Measurements from ENCODE around the gene TCERG1L.

TCERG1L gene

GRCh38 chr10:131093795-131094366, 217.6 kb downstream of the TCERG1L start:
- FAIRE-seq: no peak

GRCh38 chr10:131093346-131093745, 218.2 kb downstream of the TCERG1L start:
- no peak for FAIRE-seq

GRCh38 chr10:131092876-131093275, 218.6 kb downstream of the TCERG1L start:
- no peak for FAIRE-seq

- FAIRE-seq: no peak
These were observed 219.1 kb downstream of the TCERG1L start for GRCh38 chr10:131092386-131092785.

DNA sequence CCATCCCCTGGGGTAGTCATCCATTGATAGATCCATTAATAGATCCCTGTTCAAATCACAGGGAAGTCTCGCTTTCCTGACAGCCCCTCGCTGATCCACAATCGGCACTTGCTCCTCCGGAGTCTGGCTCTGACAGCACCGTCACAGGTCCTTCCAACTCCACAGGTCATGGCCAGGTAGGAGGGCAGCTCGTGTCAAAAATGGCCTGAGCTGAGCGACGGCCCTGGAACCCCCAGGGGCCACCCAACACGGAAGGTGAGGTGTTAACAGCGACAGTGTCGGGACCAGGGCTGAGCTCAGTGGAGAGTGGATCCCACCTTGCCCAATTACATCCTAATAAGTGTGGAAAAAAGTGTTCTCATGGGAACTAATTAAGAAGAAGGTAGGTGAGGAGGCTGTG, 219.8 kb downstream of the TCERG1L start:
- no peak for FAIRE-seq

DNA sequence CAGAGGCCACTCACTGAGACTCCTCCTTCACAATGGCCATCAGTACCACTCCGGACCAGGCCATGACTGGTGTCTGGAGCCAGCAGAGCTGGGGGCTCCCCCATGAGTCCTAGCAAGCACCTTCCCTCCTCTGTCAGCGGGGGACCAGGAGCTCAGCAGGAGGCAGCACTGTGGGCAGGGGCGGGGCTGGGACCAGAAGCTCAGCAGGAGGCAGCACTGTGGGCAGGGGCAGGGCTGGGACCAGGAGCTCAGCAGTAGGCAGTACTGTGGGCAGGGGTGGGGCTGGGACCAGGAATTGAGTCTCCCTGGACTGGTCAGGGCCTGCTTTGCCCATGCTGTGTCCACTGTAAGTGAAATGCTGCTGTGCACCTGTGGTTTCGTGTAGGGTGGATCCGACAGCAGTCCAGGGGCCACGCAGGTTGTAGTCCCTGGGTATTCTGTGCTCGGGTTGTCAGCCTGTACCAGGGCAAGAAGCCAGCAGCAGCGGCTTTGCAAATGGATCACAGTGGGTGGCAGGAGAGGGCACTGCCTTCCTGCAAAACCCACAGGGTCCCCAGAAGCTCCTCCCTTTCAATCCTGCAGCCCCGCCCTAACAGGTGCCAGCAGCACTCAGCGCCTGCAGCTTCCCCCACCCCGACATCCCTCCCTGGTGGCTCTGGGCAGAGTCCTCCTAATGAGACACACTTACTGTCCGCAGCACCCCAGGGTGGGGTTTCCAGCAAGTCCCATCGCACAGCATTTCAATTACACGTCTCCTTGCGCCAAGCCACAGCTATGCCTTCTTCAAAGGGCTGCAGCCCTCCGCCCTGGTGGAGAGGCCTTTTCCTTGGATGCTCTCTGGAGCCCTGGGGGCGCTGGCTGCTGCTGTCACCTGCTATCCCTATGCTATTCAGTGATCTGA, 220.5 kb downstream of the TCERG1L start:
- FAIRE-seq: no peak

DNA sequence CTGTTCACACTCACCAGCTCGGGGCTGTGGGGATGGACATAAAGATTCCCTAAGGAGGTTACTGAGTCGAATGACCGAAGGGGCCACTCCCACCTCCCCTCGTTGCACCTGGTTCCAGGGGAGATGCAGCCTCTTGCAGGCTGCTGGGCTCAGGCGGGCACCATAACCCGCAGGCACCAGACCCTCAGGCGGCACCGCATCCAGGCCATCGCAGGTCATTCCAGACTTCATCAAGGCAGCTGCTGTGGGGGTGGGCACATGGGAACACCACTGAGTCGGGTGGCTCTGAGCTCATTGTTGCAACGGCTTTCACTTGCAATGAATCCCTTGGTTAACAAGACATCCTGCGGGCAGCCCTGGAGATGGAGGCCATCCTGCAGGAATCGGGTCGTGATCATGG, 221.7 kb downstream of the TCERG1L start:
- FAIRE-seq: no peak

DNA sequence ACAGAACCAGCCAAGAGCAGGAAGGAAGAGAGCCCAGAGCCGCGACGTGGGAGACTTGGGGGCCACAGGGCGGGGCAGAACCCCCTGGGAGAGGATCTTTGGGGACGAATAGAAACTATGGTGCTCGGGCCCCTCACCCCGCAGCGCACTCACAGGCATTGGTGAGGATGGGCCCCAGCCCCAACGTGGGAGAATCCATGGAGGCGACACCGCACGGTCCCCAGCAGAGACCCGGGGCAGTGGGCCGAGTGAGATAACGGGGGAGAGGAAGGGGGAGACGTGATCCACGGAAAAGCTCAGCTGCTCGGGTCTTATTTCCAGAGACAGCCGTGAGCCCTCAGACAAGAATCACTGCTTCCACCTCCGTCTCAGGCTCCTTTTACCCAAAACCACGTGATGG, 222.4 kb downstream of the TCERG1L start:
- FAIRE-seq: no peak

DNA sequence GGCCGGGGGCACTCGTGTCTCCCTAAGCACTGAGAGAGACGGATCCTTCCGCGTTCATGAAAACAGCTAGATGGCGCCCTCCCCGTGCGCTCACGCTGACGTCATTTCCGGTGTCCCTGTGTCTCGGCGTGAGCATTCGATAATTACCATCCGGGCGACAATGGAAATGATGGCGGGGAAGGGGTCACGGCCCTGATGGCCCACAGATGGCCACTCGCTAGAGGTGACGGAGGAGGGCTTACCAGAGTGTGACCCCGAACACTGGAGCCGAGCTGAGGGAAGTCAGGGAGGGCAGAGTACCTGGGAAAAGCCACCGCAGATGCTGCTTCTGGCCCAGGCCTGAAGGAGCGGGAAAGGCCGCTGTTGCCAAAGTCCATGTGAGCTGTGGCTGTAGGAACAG, 222.9 kb downstream of the TCERG1L start:
- FAIRE-seq: no peak

- FAIRE-seq: no peak
These were observed 223.9 kb downstream of the TCERG1L start for GRCh38 chr10:131087464-131088215.

- no peak for FAIRE-seq
These were observed 225.0 kb downstream of the TCERG1L start for GRCh38 chr10:131086511-131086910.

GRCh38 chr10:131086094-131086493, 225.4 kb downstream of the TCERG1L start:
- no peak for FAIRE-seq

DNA sequence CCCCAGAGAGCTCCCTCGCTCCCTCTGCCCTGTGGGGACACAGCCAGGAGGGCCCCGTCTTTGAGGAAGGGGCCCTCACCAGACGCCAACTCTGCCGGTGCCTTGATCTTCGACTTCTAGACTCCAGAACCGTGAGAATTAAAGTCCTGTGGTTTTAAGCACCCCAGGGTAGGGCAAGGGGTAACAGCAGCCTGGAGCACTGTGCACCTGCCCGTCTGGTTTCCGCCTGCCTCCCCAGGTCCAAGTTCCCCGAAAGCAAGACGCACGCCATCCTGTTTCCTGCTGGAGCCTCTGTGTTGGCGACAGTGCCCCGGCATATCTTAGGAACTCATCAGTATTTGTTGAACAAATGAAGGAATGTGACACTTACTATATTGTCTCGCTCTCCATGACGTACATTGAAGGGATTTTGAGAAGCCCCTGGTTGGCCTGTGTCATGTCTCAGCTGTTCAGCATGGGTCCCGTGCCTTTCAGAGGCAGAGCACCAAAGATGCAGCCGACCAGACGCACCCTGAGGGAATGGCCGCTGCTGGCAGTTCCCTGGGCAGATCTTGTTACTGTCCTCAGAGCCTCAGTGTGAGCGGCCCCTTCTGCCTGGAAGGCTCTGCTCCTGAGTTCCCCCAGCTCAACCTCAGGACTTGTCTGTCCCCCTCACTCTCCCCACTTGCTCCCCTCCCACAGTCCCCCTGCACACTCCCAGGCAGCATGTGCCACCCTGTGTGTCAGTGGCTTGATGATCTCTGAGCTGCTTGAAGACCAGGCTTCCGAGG, 226.2 kb downstream of the TCERG1L start:
- FAIRE-seq: no peak

DNA sequence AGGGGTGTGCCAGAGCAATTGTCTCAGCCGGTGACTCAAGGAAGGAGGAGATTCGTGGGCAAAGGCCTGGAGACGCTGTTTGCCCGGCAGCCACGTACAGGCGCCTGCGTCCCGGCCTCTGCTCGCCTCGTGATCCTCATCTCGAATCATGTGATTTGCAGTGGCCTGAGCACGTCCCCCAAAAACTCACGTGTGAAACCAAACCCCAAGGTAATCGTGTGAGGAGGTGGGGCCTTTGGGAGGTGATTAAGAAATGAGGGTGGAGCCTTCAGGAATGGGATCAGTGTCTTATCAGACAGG, 226.8 kb downstream of the TCERG1L start:
- FAIRE-seq: no peak

DNA sequence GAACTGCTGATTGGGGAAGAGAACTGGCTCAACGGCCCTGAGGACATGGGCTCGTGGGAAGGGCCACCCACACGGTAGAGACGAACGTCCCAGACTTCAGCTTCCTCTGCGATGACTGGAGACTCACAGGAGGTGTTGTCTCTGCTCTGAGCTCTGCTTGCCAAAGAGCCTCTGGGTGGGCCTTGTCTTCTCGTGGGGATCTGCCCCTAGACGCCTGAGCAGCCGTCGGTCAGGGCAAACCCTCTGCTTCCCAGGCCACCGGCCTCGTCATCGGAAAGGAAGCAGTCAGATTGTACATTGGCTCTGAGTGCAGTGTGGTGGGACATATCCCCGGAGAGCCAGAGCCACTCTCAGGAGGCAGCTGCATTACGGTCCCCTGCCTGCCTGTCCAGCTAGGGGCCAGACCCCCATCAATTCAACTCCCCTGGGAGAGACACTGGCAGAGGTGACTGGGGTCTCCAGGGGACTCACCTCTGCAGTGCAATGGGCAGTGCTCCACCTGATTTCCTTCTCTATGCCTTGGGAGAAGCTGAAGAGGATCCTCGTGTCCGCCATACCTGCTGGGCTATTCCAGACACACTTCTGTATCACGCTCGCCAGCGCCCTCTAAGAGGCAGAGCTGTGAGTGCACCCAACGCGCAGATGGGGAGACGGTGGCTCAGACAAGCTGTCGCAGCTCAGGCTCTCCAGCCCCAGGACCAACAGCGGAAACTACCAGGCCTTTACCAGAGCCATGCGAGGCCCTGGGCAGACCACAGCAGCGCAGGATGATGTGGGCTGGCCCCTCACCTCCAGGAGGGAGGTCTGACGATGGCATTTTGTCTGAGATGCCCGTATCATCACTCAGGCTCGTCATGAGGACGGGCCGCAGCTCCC, 227.4 kb downstream of the TCERG1L start:
- no peak for FAIRE-seq

GRCh38 chr10:131082991-131083481, 228.5 kb downstream of the TCERG1L start:
- FAIRE-seq: no peak

DNA sequence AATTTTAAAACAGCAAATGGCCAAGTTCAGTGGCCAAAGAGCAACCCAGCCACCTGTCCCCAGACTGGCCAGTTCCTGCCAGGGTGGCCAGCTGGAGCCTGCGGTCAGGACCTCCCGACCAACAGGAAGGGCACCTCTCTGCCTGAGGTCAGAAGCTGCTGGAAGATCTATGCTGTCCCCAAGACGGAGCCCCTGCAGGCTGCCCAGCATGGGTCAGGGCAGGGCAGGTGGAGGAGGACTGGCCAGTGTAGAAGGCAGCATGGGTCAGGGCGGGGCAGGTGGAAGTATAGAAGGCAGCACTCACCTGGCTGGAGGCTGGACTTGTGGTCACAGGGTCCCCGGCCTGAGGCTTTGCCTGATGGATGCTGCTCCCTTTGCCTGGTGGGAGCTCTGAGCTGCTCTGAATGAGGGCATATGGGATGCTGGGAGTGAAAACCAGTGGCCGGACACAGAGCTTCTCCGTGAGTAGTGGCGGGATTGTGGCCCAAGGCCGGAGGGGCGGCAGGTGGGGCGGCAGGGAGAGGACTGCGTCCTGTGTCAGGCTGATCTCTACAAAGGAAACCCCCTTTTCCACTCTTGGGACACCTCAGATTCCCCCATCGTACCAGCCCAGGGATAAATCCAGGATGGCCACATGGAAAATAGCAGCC, 229.2 kb downstream of the TCERG1L start:
- FAIRE-seq: no peak

- no peak for FAIRE-seq
These were observed 229.7 kb downstream of the TCERG1L start for GRCh38 chr10:131081786-131082185.

DNA sequence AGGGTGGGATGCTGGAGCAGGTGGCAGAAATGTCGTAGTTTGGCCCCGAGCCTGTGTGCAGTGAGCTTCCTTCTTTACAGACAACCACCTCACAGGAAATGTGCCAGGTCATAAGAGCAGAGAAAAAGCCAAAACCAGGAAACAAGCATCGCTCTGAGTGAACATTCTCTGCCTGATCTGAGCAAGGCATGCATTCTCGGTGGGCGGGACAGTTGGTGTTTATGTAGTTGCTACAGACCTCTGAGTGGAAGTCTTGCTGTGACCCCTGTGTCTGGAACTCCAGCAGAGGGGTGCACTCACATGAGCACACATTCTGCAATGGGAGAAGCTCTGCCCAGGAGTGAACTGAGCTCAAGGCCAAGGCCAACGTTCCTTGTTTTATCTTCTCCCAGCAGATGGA, 230.1 kb downstream of the TCERG1L start:
- FAIRE-seq: no peak

DNA sequence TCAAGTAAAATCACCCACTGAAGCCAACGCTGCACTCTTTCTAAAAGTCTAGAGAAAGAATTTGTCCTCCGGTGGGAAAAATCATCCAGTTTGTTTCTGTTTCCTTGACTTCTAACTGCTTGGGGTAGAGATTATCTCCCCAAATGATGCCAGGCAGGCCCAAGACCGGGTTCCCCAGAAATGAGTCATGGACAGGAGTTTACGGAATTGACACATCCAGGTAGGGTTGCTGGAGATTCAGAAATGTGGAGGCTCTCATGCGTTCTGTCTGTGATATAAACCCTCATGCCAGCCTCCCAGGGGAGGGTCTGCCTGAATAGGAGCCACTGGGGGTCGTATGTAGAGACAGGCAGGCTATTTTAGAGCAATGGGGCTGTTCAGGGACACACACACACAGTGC, 230.9 kb downstream of the TCERG1L start:
- no peak for FAIRE-seq

DNA sequence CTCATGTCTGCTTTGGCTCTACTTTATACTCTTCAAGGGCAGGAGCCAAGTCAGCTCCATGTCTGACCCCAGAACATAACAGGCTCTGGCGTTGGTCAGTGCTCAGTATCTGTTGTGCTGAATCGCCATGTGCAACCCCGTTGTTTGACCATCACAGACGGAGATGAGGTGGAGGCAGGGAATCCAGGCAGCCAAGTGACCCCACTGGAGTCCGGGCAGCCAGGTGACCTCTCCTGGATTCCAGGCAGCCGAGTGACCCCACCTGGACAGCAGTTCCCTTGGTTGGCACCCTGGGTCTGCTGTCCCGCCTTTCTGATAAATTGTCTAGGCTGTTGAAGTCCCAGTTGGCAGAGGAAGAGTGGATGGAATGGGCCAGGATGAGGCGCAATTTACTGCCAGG, 232.2 kb downstream of the TCERG1L start:
- FAIRE-seq: no peak

Data from TTC549 (cell line).